K562 (cell line): ENCODE data around the gene ACP6. TPM values are rescaled to one million over a fixed set of nuclear protein-coding genes. Genes with fewer than 3 reads are reported as not detected.

Experiments used
- E2F3 ChIP-seq: fragments of 250-450 bp; sonication (Bioruptor Pico); IDR thresholded peaks from 2 replicates; pipeline ENCODE4 v1.4.0; 2020; ENCODE audit warnings: mild to moderate bottlenecking
- RBM39 ChIP-seq: fragments of 200-400 bp; formaldehyde crosslinking; optimal IDR thresholded peaks from 2 replicates; pipeline ENCODE3; 2018; ENCODE audit warnings: low read depth, low read length
- SNIP1 ChIP-seq: fragments of 450-650 bp; IDR thresholded peaks from 2 replicates; pipeline ENCODE4 v1.7.1; 2017; ENCODE audit warnings: low read depth, mild to moderate bottlenecking
- SP1 ChIP-seq: sonication (generic); formaldehyde crosslinking; IDR thresholded peaks from 2 replicates; pipeline ENCODE4 v1.8.1; 2022; ENCODE audit warnings: mild to moderate bottlenecking, missing genetic modification reagents
- VEZF1 ChIP-seq: fragments of 200-800 bp; sonication (Bioruptor generic); IDR thresholded peaks from 2 replicates; pipeline ENCODE4 v1.6.1; 2017; ENCODE audit warnings: missing genetic modification characterization, missing compliant biosample characterization
- ZNF12 ChIP-seq: sonication (generic); formaldehyde crosslinking; IDR thresholded peaks from 2 replicates; pipeline ENCODE4 v1.4.0; 2020; ENCODE audit warnings: mild to moderate bottlenecking, missing genetic modification reagents
- ZNF695 ChIP-seq: fragments of 450-650 bp; formaldehyde crosslinking; IDR thresholded peaks from 2 replicates; pipeline ENCODE4 v1.4.0; 2020; ENCODE audit warnings: mild to moderate bottlenecking, moderate library complexity
- polyA plus RNA-seq, 8 experiments: library from polyadenylated mRNA; depleted of rRNA in 4 of 8; stranded (reverse) in 5 of 8; unstranded in 3 of 8; fragments of >200 nt; fragmentation: Nextera tagmentation in 2 of 8; fragmentation: Illumina TruSeq in 1 of 8; extraction: Ambion mirVana in 2 of 8; extraction: Trizol in 1 of 8; gene quantifications; 2 replicates each; pipeline versions ENCODE4 v1.2.1 to v1.2.3, GENCODE V29; 2011 to 2014; ENCODE audit warnings: inconsistent platforms in 1 of 8, missing spikeins in 1 of 8
- total RNA-seq, 7 experiments: library from RNA; depleted of rRNA in 6 of 7; stranded (reverse); fragments of >200 nt in 6 of 7; fragmentation: Illumina TruSeq in 2 of 7; extraction: Trizol in 2 of 7; gene quantifications; 2 replicates each; pipeline versions ENCODE4 v1.2.1 to v1.2.3, GENCODE V29; 2011 to 2021; ENCODE audit warnings: low replicate concordance in 1 of 7
- TF ChIP-seq, protein P1 (sequence below): sonication (generic); formaldehyde crosslinking; IDR thresholded peaks from 2 replicates; pipeline ENCODE4 v1.8.1; 2022; ENCODE audit warnings: missing genetic modification reagents
- TF ChIP-seq, protein P2 (sequence below): sonication (generic); formaldehyde crosslinking; IDR thresholded peaks from 2 replicates; pipeline ENCODE4 v1.9.0; 2022; ENCODE audit warnings: mild to moderate bottlenecking, missing genetic modification reagents
- TF ChIP-seq, protein P3 (sequence below): sonication (generic); formaldehyde crosslinking; IDR thresholded peaks from 2 replicates; pipeline ENCODE4 v1.8.0; 2022; ENCODE audit warnings: mild to moderate bottlenecking, missing genetic modification reagents
- TF ChIP-seq, protein P4 (sequence below): fragments of 250-450 bp; sonication (Bioruptor Pico); IDR thresholded peaks from 2 replicates; pipeline ENCODE4 v1.8.0; 2021; ENCODE audit warnings: moderate library complexity, mild to moderate bottlenecking, inconsistent platforms

ACP6 gene
- total and polyA plus RNA-seq, 9 of the 15 experiments (the other 6 are each of a cell fraction or from before 2014, with no cell fraction given): 0.05 to 1.4 (median 0.49) TPM

DNA sequence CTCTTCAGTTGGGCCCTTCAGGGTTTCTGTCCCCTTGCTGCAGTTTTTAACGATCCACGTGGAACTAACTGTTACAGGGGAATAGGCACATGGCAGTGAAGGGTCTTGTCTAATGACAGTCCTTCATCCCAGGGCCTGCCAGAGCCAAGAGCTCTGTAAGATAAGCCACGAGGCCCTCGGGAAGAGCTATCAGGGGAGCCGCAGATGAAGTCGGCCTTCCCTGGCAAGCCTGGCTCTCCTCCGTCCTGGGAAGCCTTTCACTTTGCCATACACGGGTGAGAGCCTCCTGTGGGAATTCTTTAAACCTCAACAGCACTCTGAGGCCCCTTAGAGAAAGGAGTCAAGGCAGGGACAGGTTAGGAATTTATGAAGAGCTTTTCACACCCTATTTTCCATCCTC is 29.0 kb downstream of the ACP6 start (continued):
- TF ChIP-seq VEZF1 (CRISPR knock-in tag): no peak
- TF ChIP-seq ZNF12 (CRISPR knock-in tag): no peak
- TF ChIP-seq E2F3: no peak
- TF ChIP-seq SNIP1: no peak
- no peak for TF ChIP-seq ZNF695 (CRISPR knock-in tag)
- no peak for TF ChIP-seq RBM39
- TF ChIP-seq, protein P1, sequence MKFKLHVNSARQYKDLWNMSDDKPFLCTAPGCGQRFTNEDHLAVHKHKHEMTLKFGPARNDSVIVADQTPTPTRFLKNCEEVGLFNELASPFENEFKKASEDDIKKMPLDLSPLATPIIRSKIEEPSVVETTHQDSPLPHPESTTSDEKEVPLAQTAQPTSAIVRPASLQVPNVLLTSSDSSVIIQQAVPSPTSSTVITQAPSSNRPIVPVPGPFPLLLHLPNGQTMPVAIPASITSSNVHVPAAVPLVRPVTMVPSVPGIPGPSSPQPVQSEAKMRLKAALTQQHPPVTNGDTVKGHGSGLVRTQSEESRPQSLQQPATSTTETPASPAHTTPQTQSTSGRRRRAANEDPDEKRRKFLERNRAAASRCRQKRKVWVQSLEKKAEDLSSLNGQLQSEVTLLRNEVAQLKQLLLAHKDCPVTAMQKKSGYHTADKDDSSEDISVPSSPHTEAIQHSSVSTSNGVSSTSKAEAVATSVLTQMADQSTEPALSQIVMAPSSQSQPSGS (CRISPR knock-in tag): no peak
- TF ChIP-seq, protein P2, sequence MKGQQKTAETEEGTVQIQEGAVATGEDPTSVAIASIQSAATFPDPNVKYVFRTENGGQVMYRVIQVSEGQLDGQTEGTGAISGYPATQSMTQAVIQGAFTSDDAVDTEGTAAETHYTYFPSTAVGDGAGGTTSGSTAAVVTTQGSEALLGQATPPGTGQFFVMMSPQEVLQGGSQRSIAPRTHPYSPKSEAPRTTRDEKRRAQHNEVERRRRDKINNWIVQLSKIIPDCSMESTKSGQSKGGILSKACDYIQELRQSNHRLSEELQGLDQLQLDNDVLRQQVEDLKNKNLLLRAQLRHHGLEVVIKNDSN (CRISPR knock-in tag): no peak
- TF ChIP-seq, protein P3, sequence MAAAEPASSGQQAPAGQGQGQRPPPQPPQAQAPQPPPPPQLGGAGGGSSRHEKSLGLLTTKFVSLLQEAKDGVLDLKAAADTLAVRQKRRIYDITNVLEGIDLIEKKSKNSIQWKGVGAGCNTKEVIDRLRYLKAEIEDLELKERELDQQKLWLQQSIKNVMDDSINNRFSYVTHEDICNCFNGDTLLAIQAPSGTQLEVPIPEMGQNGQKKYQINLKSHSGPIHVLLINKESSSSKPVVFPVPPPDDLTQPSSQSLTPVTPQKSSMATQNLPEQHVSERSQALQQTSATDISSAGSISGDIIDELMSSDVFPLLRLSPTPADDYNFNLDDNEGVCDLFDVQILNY (CRISPR knock-in tag): no peak
- no peak for TF ChIP-seq SP1
- TF ChIP-seq, protein P4, sequence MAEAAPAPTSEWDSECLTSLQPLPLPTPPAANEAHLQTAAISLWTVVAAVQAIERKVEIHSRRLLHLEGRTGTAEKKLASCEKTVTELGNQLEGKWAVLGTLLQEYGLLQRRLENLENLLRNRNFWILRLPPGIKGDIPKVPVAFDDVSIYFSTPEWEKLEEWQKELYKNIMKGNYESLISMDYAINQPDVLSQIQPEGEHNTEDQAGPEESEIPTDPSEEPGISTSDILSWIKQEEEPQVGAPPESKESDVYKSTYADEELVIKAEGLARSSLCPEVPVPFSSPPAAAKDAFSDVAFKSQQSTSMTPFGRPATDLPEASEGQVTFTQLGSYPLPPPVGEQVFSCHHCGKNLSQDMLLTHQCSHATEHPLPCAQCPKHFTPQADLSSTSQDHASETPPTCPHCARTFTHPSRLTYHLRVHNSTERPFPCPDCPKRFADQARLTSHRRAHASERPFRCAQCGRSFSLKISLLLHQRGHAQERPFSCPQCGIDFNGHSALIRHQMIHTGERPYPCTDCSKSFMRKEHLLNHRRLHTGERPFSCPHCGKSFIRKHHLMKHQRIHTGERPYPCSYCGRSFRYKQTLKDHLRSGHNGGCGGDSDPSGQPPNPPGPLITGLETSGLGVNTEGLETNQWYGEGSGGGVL: no peak
